HG03442 (cell line): ENCODE data around the gene CDIPT.
A peak's percentile ranks its signal among the peaks of the same experiment; 100 is the strongest.

Source experiments
- ATAC-seq: cut with Tn5 transposase; IDR thresholded peaks from one replicate; pipeline ENCODE4 v1.9.1; 2021; ENCODE audit warnings: mild to moderate bottlenecking, moderate library complexity; ENCODE audit not compliant: unreplicated experiment

The CDIPT gene

DNA sequence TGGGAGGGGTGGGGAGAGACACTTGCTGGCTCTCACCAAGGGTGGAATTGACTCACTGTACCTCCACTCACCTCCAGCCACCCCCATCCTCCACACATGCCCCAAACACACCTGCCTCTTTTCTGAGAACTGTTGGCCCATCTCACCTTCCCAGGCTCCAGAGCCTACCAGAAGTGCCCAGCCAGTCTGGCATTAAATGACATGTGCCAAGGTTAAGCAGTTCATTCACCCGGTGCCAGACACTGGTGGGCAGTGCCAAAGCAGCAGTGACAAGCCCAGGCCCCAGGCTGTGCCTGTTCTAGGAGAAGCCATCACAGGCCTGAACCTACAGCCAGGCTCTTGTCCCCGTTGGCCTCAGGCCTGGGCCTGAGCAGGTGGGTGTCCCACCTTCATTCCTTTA lies 31.5 kb downstream of the CDIPT start:
- no peak for ATAC-seq

DNA sequence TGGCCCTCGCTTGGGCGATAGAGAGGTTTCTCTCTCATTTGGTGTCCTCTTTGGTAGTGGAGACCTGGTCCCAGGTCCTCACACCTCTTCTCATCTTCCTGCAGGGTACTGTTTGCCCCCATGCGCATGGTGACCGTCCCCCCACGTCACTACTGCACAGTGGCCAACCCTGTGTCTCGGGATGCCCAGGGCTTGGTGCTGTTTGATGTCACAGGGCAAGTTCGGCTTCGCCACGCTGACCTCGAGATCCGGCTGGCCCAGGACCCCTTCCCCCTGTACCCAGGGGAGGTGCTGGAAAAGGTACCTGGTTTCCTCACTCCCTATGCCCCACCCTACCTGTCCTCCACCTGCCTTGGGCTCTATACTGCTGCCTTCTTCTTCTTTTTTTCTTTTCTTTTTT lies 32.3 kb downstream of the CDIPT start:
- no peak for ATAC-seq

- no peak for ATAC-seq
These were observed 36.7 kb downstream of the CDIPT start for GRCh38 chr16:29826342-29826695.

- no peak for ATAC-seq
These were observed 37.6 kb downstream of the CDIPT start for GRCh38 chr16:29825145-29826044.

GRCh38 chr16:29824589-29825144 lies 38.4 kb downstream of the CDIPT start:
- no peak for ATAC-seq

GRCh38 chr16:29821643-29822115 lies 41.3 kb downstream of the CDIPT start:
- no peak for ATAC-seq

DNA sequence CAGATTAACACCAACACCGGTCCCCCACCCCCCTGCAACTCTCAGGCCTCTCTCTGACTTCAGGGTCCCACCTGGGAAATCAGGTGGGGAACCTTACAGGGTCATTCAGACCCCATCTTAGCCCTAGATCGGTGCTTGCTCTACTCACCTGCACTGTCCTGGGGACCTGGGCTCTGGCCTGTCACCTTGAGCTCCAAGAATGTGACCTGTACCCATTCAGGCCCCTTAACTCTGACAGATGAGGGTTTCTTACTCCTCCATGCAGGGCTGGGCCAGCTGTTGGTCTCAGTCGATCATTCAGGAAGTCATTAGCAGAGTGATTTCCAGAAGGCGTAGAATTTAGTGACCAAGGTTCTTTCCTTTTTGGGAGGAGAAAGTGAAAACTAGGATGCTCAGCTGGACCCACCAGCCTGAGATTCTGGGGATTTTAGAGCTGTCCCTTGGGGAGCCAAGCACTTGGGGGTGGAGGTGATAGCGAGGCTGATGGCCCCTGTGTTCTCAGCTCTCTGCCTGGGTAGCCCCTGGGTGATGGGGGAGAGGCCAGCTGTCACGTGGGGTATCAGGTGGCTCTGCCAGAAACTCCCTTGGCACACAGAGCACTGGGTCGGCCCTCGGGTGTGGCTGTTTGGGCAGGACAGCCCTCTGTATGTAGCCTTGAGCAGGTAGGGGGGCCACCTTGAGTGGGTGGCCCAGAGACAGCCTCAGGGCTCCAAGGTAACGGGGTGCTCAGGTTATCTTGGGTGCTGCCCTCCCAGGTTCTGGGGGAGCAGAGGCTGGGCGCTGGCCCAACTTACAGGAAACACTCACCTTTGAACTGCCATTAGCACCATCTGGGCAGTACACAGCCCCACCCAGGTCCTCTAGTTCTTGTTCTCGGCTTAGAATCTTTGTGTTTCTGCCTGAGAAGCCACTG lies 42.0 kb downstream of the CDIPT start:
- no peak for ATAC-seq

DNA sequence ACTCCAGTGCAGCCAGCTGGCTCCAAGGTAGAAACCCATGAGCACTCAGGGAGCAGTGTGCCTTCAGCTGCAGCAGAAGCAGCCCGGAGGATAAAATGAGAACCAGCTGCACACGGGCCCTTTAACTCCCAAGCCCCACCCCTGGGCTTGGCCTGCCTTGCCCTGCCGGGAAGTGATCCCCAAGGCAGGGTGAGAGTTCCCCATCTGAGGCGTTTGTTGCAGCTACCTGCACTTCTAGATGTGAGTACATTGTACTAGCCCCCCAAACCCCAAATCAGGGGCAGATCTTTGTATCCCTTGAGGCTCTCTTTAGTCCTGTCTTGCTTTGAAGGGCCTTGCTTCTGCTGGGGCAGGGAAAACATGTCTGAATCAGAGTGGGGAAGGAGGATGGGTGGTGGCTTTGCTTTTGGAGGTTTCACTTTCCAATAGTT lies 42.7 kb downstream of the CDIPT start, which contains the start of gene MVP:
Gene MVP, plus strand, starts transcription at position 192 of the 431 bp plus-strand sequence. CDS start 10,088 bp downstream, outside the sequence.
- ATAC-seq: no peak

DNA sequence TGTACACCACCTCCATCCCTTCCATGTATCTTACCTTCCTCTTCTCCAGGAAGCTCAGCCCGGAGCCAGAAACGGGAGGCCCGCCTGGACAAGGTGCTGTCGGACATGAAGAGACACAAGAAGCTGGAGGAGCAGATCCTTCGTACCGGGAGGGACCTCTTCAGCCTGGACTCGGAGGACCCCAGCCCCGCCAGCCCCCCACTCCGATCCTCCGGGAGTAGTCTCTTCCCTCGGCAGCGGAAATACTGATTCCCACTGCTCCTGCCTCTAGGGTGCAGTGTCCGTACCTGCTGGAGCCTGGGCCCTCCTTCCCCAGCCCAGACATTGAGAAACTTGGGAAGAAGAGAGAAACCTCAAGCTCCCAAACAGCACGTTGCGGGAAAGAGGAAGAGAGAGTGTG lies 43.5 kb downstream of the CDIPT start:
- ATAC-seq: no peak

DNA sequence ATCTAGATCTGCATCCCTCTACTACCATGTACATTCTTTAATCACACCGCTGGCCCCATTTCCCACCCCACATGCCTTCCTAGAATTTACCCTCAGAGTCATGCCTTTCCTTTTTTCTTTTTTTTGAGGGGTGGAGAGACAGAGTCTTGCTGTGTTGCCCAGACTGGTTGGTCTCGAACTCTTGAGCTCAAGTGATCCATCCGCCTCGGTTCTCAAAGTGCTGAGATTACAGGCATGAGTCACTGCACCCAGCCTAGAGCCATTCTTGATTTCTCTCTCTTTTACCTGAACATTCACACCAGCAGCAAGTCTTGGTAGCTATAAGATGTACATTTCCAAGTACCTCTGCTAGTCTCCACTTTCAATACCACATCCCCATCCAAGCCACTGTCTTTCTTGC lies 44.9 kb downstream of the CDIPT start:
- ATAC-seq: no peak

GRCh38 chr16:29816694-29817441 lies 46.2 kb downstream of the CDIPT start:
- ATAC-seq: peak; percentile 18

GRCh38 chr16:29815793-29816693 lies 47.0 kb downstream of the CDIPT start, which contains the start of gene PAGR1:
PAGR1 (plus strand) TSS chr16:29816152; CDS start chr16:29816526, 374 bp downstream.
- peak; percentile 47 for ATAC-seq

- ATAC-seq: no peak
These were observed 47.8 kb downstream of the CDIPT start for GRCh38 chr16:29815032-29815721.

DNA sequence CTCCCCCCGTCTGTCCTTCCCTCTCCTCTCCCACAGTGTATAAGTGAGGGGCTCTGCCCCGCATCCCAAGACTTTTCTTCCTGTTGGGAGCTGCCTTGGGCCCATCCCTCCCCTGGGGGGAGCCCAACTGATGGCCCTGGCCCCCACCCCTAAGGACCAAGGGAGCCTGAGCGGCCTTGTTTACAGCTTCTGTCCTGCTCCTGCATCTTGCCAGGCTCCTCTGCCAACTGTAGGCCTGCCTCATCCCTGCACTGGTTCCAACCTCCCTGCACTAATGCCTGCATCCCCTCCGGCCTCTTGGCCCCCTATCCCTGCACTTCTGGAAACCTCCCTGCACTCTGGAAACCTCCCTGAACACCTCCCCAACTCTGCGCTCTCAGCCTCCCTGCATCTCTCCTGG lies 48.4 kb downstream of the CDIPT start:
- ATAC-seq: no peak

DNA sequence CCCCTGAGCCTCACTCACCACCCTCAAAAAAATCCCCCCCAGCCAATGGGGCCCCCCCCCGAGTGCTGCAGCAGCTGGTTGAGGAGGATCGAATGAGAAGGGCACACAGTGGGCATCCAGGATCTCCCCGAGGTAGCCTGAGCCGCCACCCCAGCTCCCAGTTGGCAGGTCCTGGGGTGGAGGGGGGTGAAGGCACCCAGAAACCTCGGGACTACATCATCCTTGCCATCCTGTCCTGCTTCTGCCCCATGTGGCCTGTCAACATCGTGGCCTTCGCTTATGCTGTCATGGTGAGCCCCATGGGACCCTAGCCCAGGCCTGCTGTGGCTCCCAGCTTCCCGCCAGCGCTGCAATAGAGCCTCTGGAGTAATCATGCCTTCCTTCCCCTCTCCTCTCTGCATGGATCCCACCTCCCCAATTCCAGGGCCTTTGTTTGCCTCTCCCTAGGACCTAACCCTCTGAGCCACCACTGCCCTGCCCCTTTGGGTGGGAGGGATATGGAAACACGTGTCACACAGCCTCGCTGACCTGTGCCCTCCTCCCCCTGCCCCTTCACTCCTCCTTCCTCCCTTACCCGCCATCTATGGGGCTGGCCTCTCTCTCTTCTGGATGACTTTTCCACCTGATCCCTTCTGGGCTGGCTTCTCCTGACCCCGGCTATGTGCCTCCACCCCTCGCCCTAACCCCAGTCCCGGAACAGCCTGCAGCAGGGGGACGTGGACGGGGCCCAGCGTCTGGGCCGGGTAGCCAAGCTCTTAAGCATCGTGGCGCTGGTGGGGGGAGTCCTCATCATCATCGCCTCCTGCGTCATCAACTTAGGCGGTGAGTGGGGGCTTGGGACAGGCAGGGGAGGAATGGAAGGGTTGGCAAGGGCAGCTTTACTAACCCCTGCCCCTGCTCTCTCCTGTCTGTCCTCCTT lies 49.1 kb downstream of the CDIPT start:
- no peak for ATAC-seq

- no peak for ATAC-seq
These were observed 50.0 kb downstream of the CDIPT start for GRCh38 chr16:29812754-29813643.
